Trophoblast cell (in vitro differentiated cells and primary cell): ENCODE measurements around the gene CCDC61.

Experiments used
- DNase-seq, 2 donors: peaks; one replicate each; pipeline ENCODE4 v3.0.0-alpha.2; 2016
- H2AFZ ChIP-seq: 2 replicates; pipeline ENCODE4 v1.6.1; 2013; ENCODE audit warnings: low read length, moderate library complexity, mild to moderate bottlenecking; ENCODE audit not compliant: insufficient read depth, poor library complexity
- H2AK5ac ChIP-seq: 2 replicates; pipeline ENCODE4 v1.6.1; 2013; ENCODE audit warnings: mild to moderate bottlenecking, low read length
- H2BK120ac ChIP-seq: 2 replicates; pipeline ENCODE4 v1.6.1; 2013; ENCODE audit warnings: low read length, mild to moderate bottlenecking, moderate library complexity; ENCODE audit not compliant: insufficient read depth, poor library complexity
- H2BK12ac ChIP-seq: 2 replicates; pipeline ENCODE4 v1.6.1; 2013; ENCODE audit warnings: mild to moderate bottlenecking, low read length, moderate library complexity
- H2BK5ac ChIP-seq: 2 replicates; pipeline ENCODE4 v1.6.1; 2013; ENCODE audit warnings: low read length, low read depth, moderate library complexity, mild to moderate bottlenecking; ENCODE audit not compliant: poor library complexity
- H3K14ac ChIP-seq: 2 replicates; pipeline ENCODE4 v1.6.1; 2013; ENCODE audit warnings: mild to moderate bottlenecking, low read length
- H3K18ac ChIP-seq: 2 replicates; pipeline ENCODE4 v1.6.1; 2013; ENCODE audit warnings: mild to moderate bottlenecking, low read length
- H3K23ac ChIP-seq: 2 replicates; pipeline ENCODE4 v1.6.1; 2013; ENCODE audit warnings: low read length
- H3K27ac ChIP-seq: 2 replicates; pipeline ENCODE4 v1.5.1; 2013; ENCODE audit warnings: low read depth, mild to moderate bottlenecking, inconsistent platforms, low read length, moderate library complexity
- H3K27me3 ChIP-seq: 2 replicates; pipeline ENCODE4 v1.6.1; 2013; ENCODE audit warnings: inconsistent platforms, mild to moderate bottlenecking, low read length, moderate library complexity; ENCODE audit not compliant: insufficient read depth
- H3K36me3 ChIP-seq, 2 experiments: 1 replicate in 1 of 2; 2 replicates in 1 of 2; pipeline ENCODE4 v1.6.1; 2013; ENCODE audit warnings: low read length in 2 of 2, mild to moderate bottlenecking in 2 of 2, moderate library complexity in 1 of 2; ENCODE audit not compliant: insufficient read depth in 2 of 2, control insufficient read depth in 1 of 2
- H3K4ac ChIP-seq: 2 replicates; pipeline ENCODE4 v1.6.1; 2013; ENCODE audit warnings: low read depth, mild to moderate bottlenecking, low read length, moderate library complexity
- H3K4me1 ChIP-seq, 2 experiments: 1 replicate in 1 of 2; 2 replicates in 1 of 2; pipeline ENCODE4 v1.6.1; 2013; ENCODE audit warnings: low read length in 2 of 2, mild to moderate bottlenecking in 2 of 2, moderate library complexity in 1 of 2; ENCODE audit not compliant: insufficient read depth in 2 of 2, control insufficient read depth in 1 of 2
- H3K4me2 ChIP-seq: 2 replicates; pipeline ENCODE4 v1.6.1; 2013; ENCODE audit warnings: inconsistent platforms, mild to moderate bottlenecking, low read length, moderate library complexity
- H3K4me3 ChIP-seq: 2 replicates; pipeline ENCODE4 v1.5.1; 2013; ENCODE audit warnings: mild to moderate bottlenecking, low read depth, low read length, inconsistent platforms
- H3K79me1 ChIP-seq: one replicate; pipeline ENCODE4 v1.6.1; 2013; ENCODE audit warnings: low read length
- H3K79me2 ChIP-seq: 2 replicates; pipeline ENCODE4 v1.6.1; 2013; ENCODE audit warnings: low read length, mild to moderate bottlenecking; ENCODE audit not compliant: control insufficient read depth, insufficient read depth, poor library complexity
- H3K9ac ChIP-seq: 2 replicates; pipeline ENCODE4 v1.6.1; 2013; ENCODE audit warnings: mild to moderate bottlenecking, low read length
- H3K9me3 ChIP-seq: 2 replicates; pipeline ENCODE4 v1.6.1; 2013; ENCODE audit warnings: low read depth, mild to moderate bottlenecking, control low read depth, inconsistent platforms, low read length; ENCODE audit not compliant: insufficient read depth
- H4K12ac ChIP-seq: 2 replicates; pipeline ENCODE4 v1.6.1; 2013; ENCODE audit warnings: low read depth, mild to moderate bottlenecking, low read length, moderate library complexity
- H4K8ac ChIP-seq: 2 replicates; pipeline ENCODE4 v1.6.1; 2013; ENCODE audit warnings: low read depth, mild to moderate bottlenecking, low read length, moderate library complexity
- H4K91ac ChIP-seq: one replicate; pipeline ENCODE4 v1.6.1; 2013; ENCODE audit warnings: low read depth, mild to moderate bottlenecking, low read length, moderate library complexity
- WGBS: extraction: QIAGEN DNeasy Blood & Tissue Kit; methylation state at CpG from one replicate; pipeline ENCODE4 v1.1.7; 2013; ENCODE audit warnings: missing lambda C conversion rate; ENCODE audit not compliant: insufficient read length, insufficient coverage; ENCODE audit errors: extremely low coverage; 5-methylcytosine and 5-hydroxymethylcytosine counted together

CCDC61 gene

DNA sequence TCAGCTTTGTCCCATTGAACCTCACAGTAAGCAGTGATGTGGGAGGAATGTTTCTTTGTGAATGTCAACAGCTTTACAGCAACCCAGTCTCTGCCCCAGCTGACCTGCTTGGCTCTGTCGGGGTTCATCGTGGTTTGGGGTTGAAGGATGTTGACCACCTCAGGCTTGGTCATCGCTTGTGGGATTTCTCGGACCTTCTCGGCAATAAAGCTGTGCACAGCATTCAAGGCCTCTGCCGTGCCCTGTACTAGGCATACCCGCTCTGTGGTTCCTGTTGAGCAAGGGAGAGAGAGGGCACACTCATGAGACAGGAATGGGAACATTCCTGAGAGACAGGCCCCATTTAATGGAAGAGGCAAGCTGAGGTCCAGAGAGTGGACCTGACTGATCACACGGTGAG is 41.6 kb upstream of the CCDC61 start:
- Histone ChIP-seq H3K9ac (no peak overlapping the region), H2BK5ac (no peak overlapping the region), H3K23ac (no peak overlapping the region), H3K18ac (no peak overlapping the region), H2BK12ac (no peak overlapping the region), H3K4ac (no peak overlapping the region), H3K9me3 (peaks cover 3% of the 10 kb centered on the region), H3K27ac (no peak overlapping the region), H4K91ac (no peak overlapping the region), H2AK5ac (no peak overlapping the region), H4K8ac (no peak overlapping the region), H3K27me3 (no peaks in the 10 kb centered on the region), H4K12ac (no peak overlapping the region), H3K36me3 (no peaks in the 10 kb centered on the region), H3K4me1 (peaks cover 6 to 9% of the 10 kb centered on the region in 2 experiments), H2BK120ac (no peak overlapping the region), H3K14ac (no peak overlapping the region), H3K79me2 (no peaks in the 10 kb centered on the region), H3K4me2 (no peak overlapping the region), H2AFZ (no peak overlapping the region), H3K4me3 (no peak overlapping the region), H3K79me1 (no peaks in the 10 kb centered on the region)
- DNase-seq, result peak in 1 of 2 donors; percentile 35
- WGBS, result no CpG with 5 or more reads among the region's 8 CpGs

DNA sequence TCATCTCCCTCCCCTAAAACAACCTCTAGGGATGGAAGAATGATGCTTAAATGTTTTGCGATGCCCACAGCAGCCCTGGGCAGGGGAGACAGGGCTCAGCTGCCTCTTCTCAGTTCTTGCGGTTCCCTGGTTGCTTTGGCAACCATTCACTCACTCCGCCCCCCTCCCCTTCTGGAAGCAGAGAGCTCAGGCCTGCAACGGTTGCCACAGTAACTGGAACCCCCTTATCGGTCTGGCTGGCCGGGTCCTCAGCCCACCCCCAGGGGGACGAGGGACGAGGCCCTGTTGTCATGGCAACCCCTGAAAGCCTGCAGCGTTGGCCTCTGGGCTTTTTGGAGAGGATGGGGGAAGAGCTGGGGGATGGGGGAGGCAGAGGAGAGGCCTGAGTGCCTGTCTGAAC is 41.1 kb upstream of the CCDC61 start:
- Histone ChIP-seq H3K27ac (no peak overlapping the region), H2BK5ac (no peak overlapping the region), H4K8ac (no peak overlapping the region), H3K79me1 (no peaks in the 10 kb centered on the region), H3K14ac (no peak overlapping the region), H2BK120ac (no peak overlapping the region), H3K36me3 (no peaks in the 10 kb centered on the region), H3K4me2 (no peak overlapping the region), H4K91ac (no peak overlapping the region), H3K27me3 (no peaks in the 10 kb centered on the region), H3K4ac (no peak overlapping the region), H4K12ac (no peak overlapping the region), H2BK12ac (no peak overlapping the region), H3K9me3 (peaks cover 3% of the 10 kb centered on the region), H2AFZ (no peak overlapping the region), H3K9ac (no peak overlapping the region), H3K4me3 (no peak overlapping the region), H3K79me2 (no peaks in the 10 kb centered on the region), H2AK5ac (no peak overlapping the region), H3K18ac (no peak overlapping the region), H3K4me1 (peaks cover 6 to 9% of the 10 kb centered on the region in 2 experiments), H3K23ac (no peak overlapping the region)
- DNase-seq, result no peak
- WGBS, result no CpG with 5 or more reads among the region's 9 CpGs

DNA sequence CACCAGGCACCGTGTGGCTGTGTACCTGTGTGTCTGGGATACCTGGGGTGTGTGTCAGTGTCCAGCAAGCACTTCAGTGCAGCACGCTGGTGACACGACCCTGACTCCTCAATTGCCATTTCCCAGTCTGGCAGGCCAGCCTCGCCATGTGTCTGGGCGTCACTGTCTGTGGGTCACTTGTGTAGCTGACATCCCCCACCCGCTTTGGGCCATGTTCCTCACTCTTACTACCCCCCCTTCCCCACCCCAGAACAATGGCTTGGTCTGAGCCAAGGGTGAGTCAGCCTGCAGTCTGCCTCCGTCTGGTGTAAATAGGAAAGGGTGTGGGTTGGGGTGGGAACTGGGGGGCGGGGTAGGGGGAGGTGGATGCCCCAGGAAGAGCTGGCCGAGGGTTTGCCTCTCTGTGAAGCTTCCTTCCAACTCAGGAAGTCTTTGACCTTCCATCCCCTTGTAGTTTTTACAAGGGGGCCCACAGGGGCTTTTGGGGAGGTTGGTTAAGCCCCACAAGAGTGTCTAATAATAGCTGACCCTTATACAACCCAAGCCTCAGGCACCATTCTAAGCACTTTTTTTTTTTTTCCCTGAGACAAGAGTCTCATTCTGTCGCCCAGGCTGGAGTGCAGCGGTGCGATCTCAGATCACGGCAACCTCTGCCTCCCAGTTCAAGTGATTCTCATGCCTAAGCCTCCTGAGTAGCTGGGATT is 39.2 kb upstream of the CCDC61 start:
- no CpG with 5 or more reads among the region's 13 CpGs for WGBS
- Histone ChIP-seq H3K27me3 (no peaks in the 10 kb centered on the region), H3K9me3 (peaks cover 3% of the 10 kb centered on the region), H3K4me1 (peaks cover 6 to 9% of the 10 kb centered on the region in 2 experiments), H3K4me3 (no peak overlapping the region), H2AK5ac (no peak overlapping the region), H4K91ac (no peak overlapping the region), H3K4ac (no peak overlapping the region), H2AFZ (no peak overlapping the region), H3K23ac (no peak overlapping the region), H2BK5ac (no peak overlapping the region), H2BK12ac (no peak overlapping the region), H3K79me1 (no peaks in the 10 kb centered on the region), H2BK120ac (no peak overlapping the region), H3K14ac (no peak overlapping the region), H3K27ac (no peak overlapping the region), H3K36me3 (no peaks in the 10 kb centered on the region), H3K18ac (no peak overlapping the region), H3K79me2 (no peaks in the 10 kb centered on the region), H3K9ac (no peak overlapping the region), H3K4me2 (no peak overlapping the region), H4K8ac (no peak overlapping the region), H4K12ac (no peak overlapping the region)
- DNase-seq, result no peak

DNA sequence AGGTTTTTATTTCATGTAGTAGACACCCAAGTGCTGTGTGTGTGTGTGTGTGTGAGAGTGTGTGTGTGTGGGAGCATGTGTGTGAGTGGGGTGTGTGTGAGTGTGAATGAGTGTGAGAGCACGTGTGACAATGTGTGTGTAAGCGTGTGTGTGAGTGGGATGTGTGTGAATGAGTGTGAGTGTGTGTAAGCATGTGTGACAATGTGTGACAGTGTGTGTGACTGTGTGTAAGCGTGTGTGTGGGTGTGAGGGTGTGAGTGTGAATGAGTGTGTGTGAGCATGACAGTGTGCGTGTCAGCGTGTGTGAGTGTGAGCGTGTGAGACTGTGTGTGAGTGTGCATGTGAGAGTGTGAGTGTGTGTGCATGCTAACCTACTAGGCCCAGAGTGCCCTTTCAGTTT is 36.9 kb upstream of the CCDC61 start:
- no peak overlapping the region for H3K9ac ChIP-seq

More for the DNA sequence above, 36.9 kb upstream of the CCDC61 start:
- Histone ChIP-seq H3K36me3 (no peaks in the 10 kb centered on the region), H2BK12ac (no peak overlapping the region), H3K18ac (no peak overlapping the region), H3K14ac (no peak overlapping the region), H3K23ac (peak overlapping the region; percentile 23), H3K27ac (no peak overlapping the region), H3K9me3 (peaks cover 3% of the 10 kb centered on the region), H2AFZ (no peak overlapping the region), H3K4ac (no peak overlapping the region), H2BK120ac (no peak overlapping the region), H3K79me1 (no peaks in the 10 kb centered on the region), H3K27me3 (no peaks in the 10 kb centered on the region), H4K91ac (no peak overlapping the region), H3K4me2 (no peak overlapping the region), H2AK5ac (no peak overlapping the region), H4K12ac (no peak overlapping the region), H3K4me1 (peaks cover 0 to 3% of the 10 kb centered on the region in 2 experiments), H3K79me2 (no peaks in the 10 kb centered on the region), H4K8ac (no peak overlapping the region), H3K4me3 (no peak overlapping the region), H2BK5ac (no peak overlapping the region)
- 100% methylated on average over 2 of the region's 6 CpGs for WGBS
- no peak for DNase-seq
